GM23248 (cell line): ENCODE results near the gene PRDM16.

Experiments used
- EZH2 ChIP-seq: fragments of 200-600 bp; sonication (generic); IDR thresholded peaks from 2 replicates; pipeline ENCODE4 v1.6.1; 2018; ENCODE audit warnings: antibody characterized with exemption, mild to moderate bottlenecking; ENCODE audit not compliant: insufficient read depth, poor library complexity, severe bottlenecking
- EZH2phosphoT487 ChIP-seq: fragments of 200-600 bp; sonication (generic); IDR thresholded peaks from 2 replicates; pipeline ENCODE4 v1.6.1; 2018; ENCODE audit warnings: antibody characterized with exemption, moderate library complexity, mild to moderate bottlenecking, low read depth; ENCODE audit not compliant: insufficient read depth

DNA sequence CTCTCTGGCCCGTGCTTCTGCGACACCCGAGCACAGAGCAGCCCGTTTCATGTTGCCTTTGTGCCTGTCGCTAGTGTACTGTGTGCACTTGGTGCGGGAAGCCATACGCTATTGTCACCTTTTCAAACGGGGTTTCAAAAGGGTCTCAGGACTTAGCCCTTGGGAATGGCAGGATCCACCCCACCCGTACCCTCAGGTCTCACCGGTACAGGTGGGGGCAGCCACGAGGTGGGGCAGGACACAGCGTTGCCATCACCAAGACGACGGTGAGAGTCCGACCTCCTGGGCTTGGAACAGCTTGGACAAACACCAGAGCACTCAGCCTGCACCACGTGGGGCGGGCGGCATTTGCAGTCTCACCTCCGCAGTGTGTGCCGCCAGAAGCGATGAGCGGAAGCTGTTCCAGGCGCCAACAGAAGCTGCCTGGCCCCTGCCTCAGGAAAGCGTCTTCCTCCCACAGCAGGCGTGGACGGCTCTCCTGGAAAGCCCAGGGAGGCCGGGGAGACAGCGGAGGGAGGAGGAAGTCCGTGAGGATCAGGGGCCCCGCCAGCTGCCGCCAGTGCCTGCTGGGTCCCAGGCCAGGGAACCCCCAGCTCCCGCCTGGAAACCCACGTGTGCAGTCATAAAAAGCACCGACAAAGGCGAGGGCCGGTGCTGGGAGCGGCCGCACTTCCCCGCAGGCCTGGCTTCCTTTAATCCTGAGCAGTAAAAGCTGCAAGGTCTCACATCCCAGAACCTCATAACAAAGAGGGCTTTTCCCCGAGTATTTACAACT, 254.2 kb downstream of the PRDM16 start:
- TF ChIP-seq EZH2phosphoT487 (no peak), EZH2 (no peak)
